Measurements from ENCODE around the gene HEXA. TPM values are rescaled to one million over a fixed set of nuclear protein-coding genes. Genes with fewer than 3 reads are reported as not detected.

Gene HEXA
- total and polyA plus RNA-seq, 9 of the 15 experiments (the other 6 are each of a cell fraction or from before 2014, with no cell fraction given), result 22.2 to 136 (median 68.9) TPM

- Histone ChIP-seq H3K9ac (ENCODE audit: insufficient read depth in 1 of 2, low read depth in 2 of 2, low read length in 2 of 2) (no peak overlapping the region), H3K79me2 (ENCODE audit: control insufficient read depth, insufficient read depth, low read length) (no peaks in the 10 kb centered on the region), H3K9me3 (replicated peaks; ENCODE audit: control insufficient read depth, insufficient read depth, low read depth, low read length) (no peaks in the 10 kb centered on the region; the same call in 1 of the 2 replicates), H3K36me3 (ENCODE audit: control insufficient read depth, insufficient read depth, low read length) (no peaks in the 10 kb centered on the region), H3K9me1 (ENCODE audit: control insufficient read depth, insufficient read depth, low read length) (no peaks in the 10 kb centered on the region), H3K27me3 (ENCODE audit: control insufficient read depth in 2 of 2, insufficient read depth in 2 of 2, low read length in 2 of 2) (no peaks in the 10 kb centered on the region; a peak in 1 of 5 replicates), H3K4me1 (replicated peaks in 1 of 2; ENCODE audit: control insufficient read depth in 2 of 2, insufficient read depth in 2 of 2, low read length in 2 of 2) (no peaks in the 10 kb centered on the region), H3K27ac (ENCODE audit: extremely low read depth, low read depth, low read length) (no peak overlapping the region), H3K4me3 (no peak overlapping the region), H2AFZ (ENCODE audit: low read depth, low read length) (no peak overlapping the region), H3K4me2 (ENCODE audit: insufficient read depth, low read length) (no peak overlapping the region), H4K20me1 (replicated peaks; ENCODE audit: control insufficient read depth, insufficient read depth, low read length) (no peaks in the 10 kb centered on the region)
- ChIA-PET CTCF (ENCODE audit: low intra/inter-chr PET ratio) (no interaction called here), POLR2A (no interaction called here)
- ATAC-seq (no peak), FAIRE-seq (no peak), DNase-seq (ENCODE audit: extremely low read depth in 1 of 4, low spot score in 3 of 4) (no peak)
- WGBS (ENCODE audit: insufficient coverage, low coverage, missing lambda C conversion rate), result 3% methylated on average over 2 of the region's 2 CpGs
- intact Hi-C loops (cut with micrococcal nuclease) (no loop called here), in situ Hi-C loops (cut with MboI) (no loop called here)
- TF ChIP-seq CXXC5 (CRISPR knock-in tag; IDR thresholded peaks at IDR 0.05) (no peak), ZNF274 (IDR thresholded peaks at IDR 0.05; ENCODE audit: borderline replicate concordance, low read depth, low read length) (no peak), E2F6 (IDR thresholded peaks at IDR 0.05; ENCODE audit: borderline replicate concordance in 1 of 2, extremely low read depth in 1 of 2, insufficient read depth in 1 of 2, insufficient read length in 1 of 2, low read depth in 1 of 2, low read length in 1 of 2, poor library complexity in 1 of 2, severe bottlenecking in 1 of 2) (no peak), HNRNPK (IDR thresholded peaks at IDR 0.05; ENCODE audit: low read depth, low read length, poor library complexity, severe bottlenecking) (no peak), NRF1 (conservative IDR thresholded peaks at IDR 0.05 in 1 of 2, IDR thresholded peaks at IDR 0.05 in 1 of 2) (no peak), ZNF717 (CRISPR knock-in tag; IDR thresholded peaks at IDR 0.05) (no peak), RREB1 (CRISPR knock-in tag; IDR thresholded peaks at IDR 0.05) (no peak), MEF2A (IDR thresholded peaks at IDR 0.05; ENCODE audit: control insufficient read depth, low read depth, low read length) (no peak), FOXO4 (CRISPR knock-in tag; IDR thresholded peaks at IDR 0.05) (no peak), ZNF347 (CRISPR knock-in tag; IDR thresholded peaks at IDR 0.05; ENCODE audit: low read depth) (no peak), TEAD4 (IDR thresholded peaks at IDR 0.05; ENCODE audit: low read length) (no peak), TEAD4 (CRISPR knock-in tag; IDR thresholded peaks at IDR 0.05; ENCODE audit: borderline replicate concordance) (no peak), LCOR (CRISPR knock-in tag; IDR thresholded peaks at IDR 0.05) (no peak)
- BruUV-seq (replicated peaks), result no TSS peak
Measured at GRCh38 chr15:72420576-72420975, 44.8 kb upstream of the HEXA start.
